ENCODE measurements around the gene SIGLEC10. TPM values are rescaled to one million over a fixed set of nuclear protein-coding genes. Genes with fewer than 3 reads are reported as not detected.

SIGLEC10 gene
- total RNA-seq, 1 donor from 2014 or later: not detected

DNA sequence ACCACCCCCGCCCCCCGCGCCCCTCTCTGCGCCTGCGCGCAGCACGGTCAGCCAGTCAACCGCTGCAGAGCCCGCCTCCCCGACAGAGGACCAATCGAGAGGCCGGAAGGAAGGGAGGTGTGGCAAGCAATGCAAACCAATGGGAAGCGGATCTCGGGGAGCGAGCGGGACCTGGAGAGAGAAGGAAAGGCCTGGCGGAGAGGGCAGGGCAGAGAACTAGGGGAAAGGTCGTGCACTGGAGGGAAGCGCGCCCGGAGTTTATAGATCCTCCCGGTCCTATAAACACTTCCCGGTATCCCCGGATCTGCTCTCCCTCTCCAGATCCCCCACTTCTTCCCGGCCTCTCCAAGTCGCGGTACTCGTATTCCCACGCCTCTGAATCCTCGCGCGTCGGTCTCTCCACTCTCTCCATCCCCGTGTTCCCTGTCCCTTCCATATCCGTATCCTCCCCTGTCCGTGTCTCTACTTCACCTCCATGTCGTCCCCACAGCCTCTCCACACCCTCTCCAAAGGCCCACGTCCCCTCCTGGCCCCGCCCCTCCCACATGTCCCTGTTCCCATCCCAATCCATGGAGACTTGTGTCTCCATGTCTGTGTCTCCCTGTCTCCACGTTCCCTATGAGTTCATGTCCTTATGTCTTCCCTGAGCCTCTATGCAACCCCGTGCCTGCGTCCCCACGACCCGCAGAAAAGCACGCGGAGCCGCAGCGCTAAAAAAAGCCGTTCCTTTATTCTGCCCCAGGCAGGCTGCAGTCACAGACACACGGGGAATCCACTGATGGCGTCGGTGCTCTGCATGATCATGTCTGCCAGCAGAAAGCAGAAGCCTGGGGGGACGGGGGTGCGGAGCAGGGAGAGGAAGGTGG lies 50.8 kb downstream of the SIGLEC10 start:
- TF ChIP-seq, protein P1, sequence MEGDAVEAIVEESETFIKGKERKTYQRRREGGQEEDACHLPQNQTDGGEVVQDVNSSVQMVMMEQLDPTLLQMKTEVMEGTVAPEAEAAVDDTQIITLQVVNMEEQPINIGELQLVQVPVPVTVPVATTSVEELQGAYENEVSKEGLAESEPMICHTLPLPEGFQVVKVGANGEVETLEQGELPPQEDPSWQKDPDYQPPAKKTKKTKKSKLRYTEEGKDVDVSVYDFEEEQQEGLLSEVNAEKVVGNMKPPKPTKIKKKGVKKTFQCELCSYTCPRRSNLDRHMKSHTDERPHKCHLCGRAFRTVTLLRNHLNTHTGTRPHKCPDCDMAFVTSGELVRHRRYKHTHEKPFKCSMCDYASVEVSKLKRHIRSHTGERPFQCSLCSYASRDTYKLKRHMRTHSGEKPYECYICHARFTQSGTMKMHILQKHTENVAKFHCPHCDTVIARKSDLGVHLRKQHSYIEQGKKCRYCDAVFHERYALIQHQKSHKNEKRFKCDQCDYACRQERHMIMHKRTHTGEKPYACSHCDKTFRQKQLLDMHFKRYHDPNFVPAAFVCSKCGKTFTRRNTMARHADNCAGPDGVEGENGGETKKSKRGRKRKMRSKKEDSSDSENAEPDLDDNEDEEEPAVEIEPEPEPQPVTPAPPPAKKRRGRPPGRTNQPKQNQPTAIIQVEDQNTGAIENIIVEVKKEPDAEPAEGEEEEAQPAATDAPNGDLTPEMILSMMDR (conservative IDR thresholded peaks at IDR 0.05): no peak
- Mint-ChIP-seq H3K27me3 (peaks cover 3% of the 10 kb centered on the region), H3K4me1 (ENCODE audit: unreplicated experiment) (peaks cover 26% of the 10 kb centered on the region), H3K36me3 (no peaks in the 10 kb centered on the region), H3K9me3 (no peaks in the 10 kb centered on the region), H3K4me3 (peak overlapping the region; percentile 98), H3K27ac (peak overlapping the region; percentile 100)
- peak; percentile 95 for DNase-seq (ENCODE audit: extremely low spot score, unreplicated experiment)

DNA sequence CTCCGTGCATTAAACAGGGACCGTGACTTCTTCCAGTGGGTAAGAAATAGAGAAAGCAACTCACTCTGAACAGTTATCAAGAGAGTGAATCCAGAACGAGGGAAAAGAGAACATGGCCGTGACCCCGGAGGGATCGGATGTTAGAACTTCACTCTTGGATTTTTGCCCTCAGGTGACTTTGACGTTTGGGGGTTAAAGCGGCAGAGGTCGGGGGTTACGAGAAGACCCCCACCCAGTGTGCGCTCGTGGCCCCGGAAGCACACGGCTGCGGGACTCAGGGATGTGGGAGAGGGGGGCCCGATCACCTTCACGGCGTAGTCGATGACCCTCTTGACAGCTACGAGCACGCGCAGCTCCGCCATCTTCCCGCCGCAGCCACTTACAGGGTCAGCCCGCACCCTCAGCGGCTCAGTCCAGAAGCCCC lies 51.5 kb downstream of the SIGLEC10 start, which contains the start of gene ETFB:
Gene ETFB, minus strand, starts transcription at position 424 of the 424 bp plus-strand sequence. Its CDS starts 62 bp downstream, at position 362.
- Mint-ChIP-seq H3K27me3 (peaks cover 3% of the 10 kb centered on the region), H3K27ac (peak within 1 kb of the TSS; percentile 100), H3K36me3 (no peaks in the 10 kb centered on the region), H3K4me1 (ENCODE audit: unreplicated experiment) (peaks cover 26% of the 10 kb centered on the region), H3K4me3 (peak within 1 kb of the TSS; percentile 98), H3K9me3 (no peaks in the 10 kb centered on the region)
- DNase-seq (ENCODE audit: extremely low spot score, unreplicated experiment): no peak
- TF ChIP-seq, protein P1 (conservative IDR thresholded peaks at IDR 0.05): no peak

DNA sequence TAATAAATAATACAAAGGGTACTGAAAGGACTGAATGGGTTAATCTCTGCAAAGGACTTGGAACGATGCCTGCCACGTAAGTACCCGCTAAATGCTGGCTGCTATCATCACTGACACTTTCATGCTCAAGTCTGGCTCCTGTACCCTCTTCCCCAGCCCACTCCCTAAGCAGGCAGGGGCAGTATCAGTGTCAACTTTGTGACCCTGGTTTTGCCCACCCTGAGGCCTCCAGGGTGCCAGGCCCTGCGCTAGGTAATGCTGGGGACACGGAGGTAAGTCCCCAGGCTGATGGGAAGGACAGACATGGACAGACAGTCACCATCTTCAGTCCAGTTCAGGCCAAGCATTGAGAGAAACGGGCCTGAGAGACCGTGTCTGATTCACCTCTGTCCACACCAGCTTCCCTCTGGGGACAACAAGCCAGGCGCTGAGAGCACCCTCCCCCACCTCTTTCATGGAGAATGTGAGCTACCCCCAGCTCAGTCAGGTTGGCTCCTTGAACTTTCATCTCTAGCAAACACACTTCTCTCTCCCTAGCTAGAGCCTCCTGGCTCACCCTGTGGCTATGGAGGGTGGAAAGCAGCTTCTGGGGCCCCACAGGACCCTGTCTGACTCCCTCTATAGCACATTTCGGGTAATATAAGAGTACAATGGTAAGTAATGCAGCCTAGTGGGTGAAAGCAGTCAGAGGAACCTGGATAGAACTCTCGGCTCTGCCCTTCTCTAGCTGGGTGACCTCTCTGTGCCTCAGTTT lies 52.1 kb downstream of the SIGLEC10 start:
- Mint-ChIP-seq H3K4me1 (ENCODE audit: unreplicated experiment) (peaks cover 25% of the 10 kb centered on the region), H3K4me3 (peak overlapping the region; percentile 98), H3K27ac (peak overlapping the region; percentile 100), H3K27me3 (peaks cover 3% of the 10 kb centered on the region), H3K9me3 (no peaks in the 10 kb centered on the region), H3K36me3 (no peaks in the 10 kb centered on the region)
- TF ChIP-seq, protein P1 (conservative IDR thresholded peaks at IDR 0.05): no peak
- no peak for DNase-seq (ENCODE audit: extremely low spot score, unreplicated experiment)

DNA sequence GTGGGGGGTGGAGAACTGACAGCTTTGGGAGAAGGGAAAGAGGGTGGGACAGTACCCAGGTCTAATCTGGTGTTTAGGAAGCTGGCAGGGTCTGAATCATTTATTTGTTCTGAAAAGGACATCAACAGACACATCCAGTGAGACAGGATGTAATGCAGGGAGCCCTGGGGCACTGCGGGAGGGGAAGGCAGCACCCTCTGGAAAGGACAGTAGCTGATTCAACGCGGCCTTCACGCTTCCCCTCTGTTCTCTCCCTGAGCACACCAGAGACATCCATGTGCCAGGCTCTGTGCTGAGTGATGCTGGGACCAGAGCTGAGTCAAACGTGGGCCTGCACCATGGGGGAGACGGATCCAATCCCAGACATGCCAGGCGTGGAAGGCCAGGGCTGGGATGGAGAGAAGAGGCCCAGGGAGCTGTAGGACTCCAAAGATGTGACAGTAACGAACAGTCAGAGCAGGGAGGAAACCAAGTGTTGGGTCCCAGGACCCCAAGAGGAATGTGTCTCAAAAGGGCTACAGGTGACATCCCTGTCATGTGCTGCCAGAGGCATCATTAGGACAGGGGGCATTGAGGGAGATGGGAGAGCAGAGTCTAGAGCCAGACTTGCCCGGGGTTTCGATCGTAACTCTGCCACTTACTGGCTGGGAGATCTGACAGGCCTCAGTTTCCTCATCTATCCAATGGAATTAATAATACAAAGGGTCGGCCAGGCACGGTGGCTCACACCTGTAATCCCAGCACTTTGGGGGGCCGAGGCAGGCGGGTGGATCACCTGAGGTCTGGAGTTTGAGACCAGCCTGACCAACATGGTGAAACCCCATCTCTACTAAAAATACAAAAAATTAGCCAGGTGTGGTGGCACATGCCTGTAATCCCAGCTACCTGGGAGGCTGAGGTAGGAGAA lies 53.0 kb downstream of the SIGLEC10 start:
- H3K4me1 Mint-ChIP-seq (ENCODE audit: unreplicated experiment): peaks cover 24% of the 10 kb centered on the region
- no peaks in the 10 kb centered on the region for H3K9me3 Mint-ChIP-seq
- no peaks in the 10 kb centered on the region for H3K27me3 Mint-ChIP-seq
- no peaks in the 10 kb centered on the region for H3K36me3 Mint-ChIP-seq
- H3K4me3 Mint-ChIP-seq: peak overlapping the region; percentile 82
- TF ChIP-seq, protein P1 (conservative IDR thresholded peaks at IDR 0.05): no peak
- DNase-seq (ENCODE audit: extremely low spot score, unreplicated experiment): no peak
- H3K27ac Mint-ChIP-seq: peak overlapping the region; percentile 73

DNA sequence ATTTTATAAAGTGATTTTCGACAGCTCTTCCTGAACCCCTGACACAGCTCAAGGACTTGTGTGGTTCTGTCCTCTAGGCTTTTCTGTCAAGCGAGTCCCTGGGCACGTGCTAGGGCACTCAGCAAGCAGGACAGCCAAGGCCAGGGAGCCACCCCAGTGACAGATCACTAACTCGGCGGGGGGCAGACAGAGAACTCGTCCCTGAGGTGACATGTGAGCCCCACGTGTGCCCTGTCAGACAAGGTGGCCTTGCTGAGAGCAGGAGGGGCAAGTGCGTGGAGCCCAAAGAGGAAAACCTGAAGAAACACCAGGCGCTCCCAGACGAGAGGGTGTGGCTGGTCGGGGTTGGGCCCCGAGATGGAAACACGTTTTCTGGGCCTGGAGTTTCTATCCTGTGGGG lies 56.2 kb downstream of the SIGLEC10 start:
- H3K36me3 Mint-ChIP-seq: no peaks in the 10 kb centered on the region

More for the DNA sequence above, 56.2 kb downstream of the SIGLEC10 start:
- no peak for DNase-seq (ENCODE audit: extremely low spot score, unreplicated experiment)
- TF ChIP-seq, protein P1 (conservative IDR thresholded peaks at IDR 0.05): no peak
- Mint-ChIP-seq H3K27ac (no peak overlapping the region), H3K4me3 (no peak overlapping the region), H3K27me3 (no peaks in the 10 kb centered on the region), H3K9me3 (no peaks in the 10 kb centered on the region), H3K4me1 (ENCODE audit: unreplicated experiment) (peaks cover 24% of the 10 kb centered on the region)

Measured in type B pancreatic cell (in vitro differentiated cells).